OCI-LY3 (cell line): ENCODE measurements around the gene WDFY4.

Experiments used
- CTCF ChIP-seq: fragments of 200-600, 300-600 bp; sonication (generic); IDR thresholded peaks from 2 replicates; pipeline ENCODE4 v1.5.1; 2014; ENCODE audit warnings: antibody characterized with exemption, low read length, low read depth
- EZH2phosphoT487 ChIP-seq: fragments of 200-600 bp; shearing (Covaris generic); IDR thresholded peaks from 2 replicates; pipeline ENCODE4 v1.6.1; 2018; ENCODE audit warnings: antibody characterized with exemption, mixed run types, low read depth

- TF ChIP-seq CTCF (no peak), EZH2phosphoT487 (no peak)
These were observed 95.7 kb downstream of the WDFY4 start for GRCh38 chr10:48780341-48780740.
